ENCODE data around the gene MFSD11. TPM values are rescaled to one million over a fixed set of nuclear protein-coding genes. Genes with fewer than 3 reads are reported as not detected.

Gene MFSD11
- polyA plus RNA-seq, 1 donor, result 38.3 TPM

Other genes with a start within 250 kb of the MFSD11 start
- 6.8 TPM for gene RHBDF2, start 236.7 kb upstream of the MFSD11 start, polyA plus RNA-seq (ENCODE audit: insufficient read length)
- gene CYGB, start 200.4 kb upstream of the MFSD11 start, polyA plus RNA-seq (ENCODE audit: insufficient read length), result 16.4 TPM
- gene PRCD, start 198.1 kb upstream of the MFSD11 start, polyA plus RNA-seq (ENCODE audit: insufficient read length), result 4.8 TPM
- 3.3 TPM for gene ST6GALNAC2, start 152.3 kb upstream of the MFSD11 start, polyA plus RNA-seq (ENCODE audit: insufficient read length)
- 0.70 TPM for gene ST6GALNAC1, start 94.4 kb upstream of the MFSD11 start, polyA plus RNA-seq (ENCODE audit: insufficient read length)
- 135 TPM for gene MXRA7, start 27.2 kb upstream of the MFSD11 start, polyA plus RNA-seq (ENCODE audit: insufficient read length)
- 22.8 TPM for gene JMJD6, start 11.5 kb upstream of the MFSD11 start, polyA plus RNA-seq (ENCODE audit: insufficient read length)
- 21.0 TPM for gene METTL23, start 11.3 kb upstream of the MFSD11 start, polyA plus RNA-seq (ENCODE audit: insufficient read length)
- gene SRSF2, start 788 bp upstream of the MFSD11 start, polyA plus RNA-seq (ENCODE audit: insufficient read length), result 182 TPM
- 0.38 TPM for gene MGAT5B, start 130.3 kb downstream of the MFSD11 start, polyA plus RNA-seq (ENCODE audit: insufficient read length)